C4-2B (cell line): ENCODE measurements around the gene ID2.

ENCODE experiments used
- H3K27ac ChIP-seq: fragments of 450-650 bp; 2 replicates; pipeline ENCODE4 v1.5.1; 2017
- ZFX ChIP-seq: fragments of 450-650 bp; IDR thresholded peaks from 2 replicates; pipeline ENCODE4 v1.6.1; 2017
- TF ChIP-seq, protein P1 (sequence below): fragments of 450-650 bp; conservative IDR thresholded peaks from 2 replicates; pipeline ENCODE4 v1.5.1; 2017; ENCODE audit warnings: mild to moderate bottlenecking

ID2 gene

DNA sequence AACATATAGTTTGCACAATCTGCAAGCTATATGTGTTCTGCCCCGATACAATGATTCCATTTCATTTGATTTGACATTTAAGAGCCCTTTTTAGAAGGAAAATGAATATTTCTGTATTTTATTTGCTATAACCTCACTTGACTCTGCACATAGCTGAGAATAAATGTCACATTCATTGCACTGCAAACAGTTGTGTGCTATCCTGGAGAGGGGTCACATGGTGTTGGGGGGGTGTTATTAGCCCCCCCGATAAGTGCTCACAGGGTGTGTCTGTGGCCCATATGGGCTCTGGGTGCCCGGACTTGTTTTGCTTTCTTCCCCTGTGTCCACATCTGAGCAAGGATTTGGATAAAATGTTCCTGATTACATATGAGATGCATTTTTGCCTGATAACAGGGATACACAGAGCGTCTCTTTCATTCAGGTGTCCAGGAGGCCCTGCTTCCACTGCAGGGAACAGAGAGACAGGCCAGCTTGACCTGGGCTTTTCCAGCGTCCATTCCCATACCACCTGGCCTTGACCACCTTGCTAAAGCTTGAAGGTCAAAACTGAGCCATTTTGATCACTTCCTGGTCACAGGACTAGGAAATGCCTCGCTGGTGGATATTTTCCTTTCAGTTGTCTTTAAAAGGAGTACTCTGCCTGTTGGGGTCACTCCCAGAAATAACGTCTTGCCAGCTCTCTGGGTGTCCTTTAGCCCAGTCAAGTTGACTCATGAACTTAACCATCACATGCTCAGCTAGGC lies 38.4 kb upstream of the ID2 start:
- H3K27ac ChIP-seq, result no peak overlapping the region
- TF ChIP-seq, protein P1, sequence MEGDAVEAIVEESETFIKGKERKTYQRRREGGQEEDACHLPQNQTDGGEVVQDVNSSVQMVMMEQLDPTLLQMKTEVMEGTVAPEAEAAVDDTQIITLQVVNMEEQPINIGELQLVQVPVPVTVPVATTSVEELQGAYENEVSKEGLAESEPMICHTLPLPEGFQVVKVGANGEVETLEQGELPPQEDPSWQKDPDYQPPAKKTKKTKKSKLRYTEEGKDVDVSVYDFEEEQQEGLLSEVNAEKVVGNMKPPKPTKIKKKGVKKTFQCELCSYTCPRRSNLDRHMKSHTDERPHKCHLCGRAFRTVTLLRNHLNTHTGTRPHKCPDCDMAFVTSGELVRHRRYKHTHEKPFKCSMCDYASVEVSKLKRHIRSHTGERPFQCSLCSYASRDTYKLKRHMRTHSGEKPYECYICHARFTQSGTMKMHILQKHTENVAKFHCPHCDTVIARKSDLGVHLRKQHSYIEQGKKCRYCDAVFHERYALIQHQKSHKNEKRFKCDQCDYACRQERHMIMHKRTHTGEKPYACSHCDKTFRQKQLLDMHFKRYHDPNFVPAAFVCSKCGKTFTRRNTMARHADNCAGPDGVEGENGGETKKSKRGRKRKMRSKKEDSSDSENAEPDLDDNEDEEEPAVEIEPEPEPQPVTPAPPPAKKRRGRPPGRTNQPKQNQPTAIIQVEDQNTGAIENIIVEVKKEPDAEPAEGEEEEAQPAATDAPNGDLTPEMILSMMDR, result no peak
- no peak for TF ChIP-seq ZFX

DNA sequence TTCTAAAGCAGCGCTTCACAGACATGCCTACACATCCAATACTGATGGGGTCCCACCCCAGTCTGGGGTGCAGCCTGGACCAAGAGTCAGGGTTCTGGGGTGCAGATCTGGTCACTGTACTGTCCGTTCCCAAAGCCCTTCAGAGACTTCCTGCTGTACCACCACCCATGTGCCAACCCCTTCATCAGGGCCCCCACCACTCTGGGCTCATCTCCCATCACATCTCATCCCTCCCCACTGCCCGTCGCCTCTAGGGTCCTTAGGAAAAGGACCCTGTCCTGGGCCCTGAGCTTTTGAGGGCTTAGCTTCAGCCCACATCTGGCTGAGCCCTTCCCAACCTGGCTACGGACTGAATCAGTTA lies 37.9 kb upstream of the ID2 start:
- H3K27ac ChIP-seq, result no peak overlapping the region

DNA sequence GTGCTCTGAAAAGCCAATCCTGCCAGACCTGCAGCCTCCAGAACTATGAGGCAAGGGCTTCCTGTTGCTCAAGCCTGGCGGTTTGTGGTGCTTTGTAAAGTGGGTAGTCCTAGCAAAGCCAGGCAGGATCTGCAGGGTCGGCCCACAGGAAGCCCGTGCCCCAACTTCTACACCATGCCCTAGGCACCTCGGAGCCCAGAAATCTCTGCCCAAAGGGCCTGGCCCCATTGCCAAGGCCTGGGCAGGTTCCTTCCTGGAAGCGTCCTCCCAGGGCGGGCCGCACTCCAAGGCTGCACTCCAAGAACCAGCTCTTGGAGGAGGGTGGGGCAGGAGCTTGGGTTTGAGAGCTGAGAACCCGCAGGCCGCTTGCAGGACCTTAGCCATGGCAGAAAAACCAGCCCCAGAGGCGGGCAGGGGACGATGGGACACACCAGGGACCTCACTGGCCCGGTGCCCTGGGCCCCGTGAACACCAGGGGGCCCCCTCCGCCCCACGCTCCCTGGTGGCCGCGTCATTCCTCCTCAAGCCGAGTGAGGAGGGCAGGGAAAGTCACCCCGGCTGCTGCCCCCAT lies 37.2 kb upstream of the ID2 start:
- TF ChIP-seq ZFX, result no peak
- TF ChIP-seq, protein P1, result no peak
- no peak overlapping the region for H3K27ac ChIP-seq

More for the DNA sequence above, 37.9 kb upstream of the ID2 start:
- TF ChIP-seq, protein P1, result no peak
- no peak for TF ChIP-seq ZFX

DNA sequence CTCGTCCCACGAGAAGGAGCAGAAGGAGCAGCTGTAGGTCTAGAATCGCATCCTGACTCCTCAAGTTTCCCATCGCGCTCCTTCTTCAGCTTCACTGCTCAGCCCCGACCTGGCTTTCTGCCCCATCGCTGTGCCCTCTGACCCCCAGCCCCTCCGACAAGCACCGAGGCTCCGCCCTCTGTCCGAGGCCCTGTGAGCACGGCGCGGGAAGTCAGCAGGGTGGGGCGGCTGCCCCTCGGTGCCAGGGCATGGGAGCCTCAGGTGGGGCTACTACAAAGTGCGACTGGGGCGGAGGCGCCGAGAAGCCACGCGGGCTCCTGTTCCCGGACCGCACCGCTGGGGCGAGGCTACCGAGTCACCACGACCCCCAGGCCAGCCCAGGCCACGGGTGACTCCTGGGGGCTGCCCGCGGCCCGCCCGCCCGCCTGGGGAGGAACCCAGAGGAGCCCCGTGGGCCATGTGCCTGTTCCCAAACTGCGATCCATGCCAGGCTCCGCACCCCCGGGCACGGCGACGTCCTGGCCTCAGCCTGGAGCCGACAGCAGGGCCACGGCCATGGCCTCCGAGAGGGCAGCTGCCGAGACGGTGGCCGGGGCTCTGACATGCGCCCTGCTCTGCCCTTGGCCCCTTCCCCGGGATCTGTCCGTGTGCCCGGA lies 36.6 kb upstream of the ID2 start:
- TF ChIP-seq ZFX, result no peak
- TF ChIP-seq, protein P1, result no peak

DNA sequence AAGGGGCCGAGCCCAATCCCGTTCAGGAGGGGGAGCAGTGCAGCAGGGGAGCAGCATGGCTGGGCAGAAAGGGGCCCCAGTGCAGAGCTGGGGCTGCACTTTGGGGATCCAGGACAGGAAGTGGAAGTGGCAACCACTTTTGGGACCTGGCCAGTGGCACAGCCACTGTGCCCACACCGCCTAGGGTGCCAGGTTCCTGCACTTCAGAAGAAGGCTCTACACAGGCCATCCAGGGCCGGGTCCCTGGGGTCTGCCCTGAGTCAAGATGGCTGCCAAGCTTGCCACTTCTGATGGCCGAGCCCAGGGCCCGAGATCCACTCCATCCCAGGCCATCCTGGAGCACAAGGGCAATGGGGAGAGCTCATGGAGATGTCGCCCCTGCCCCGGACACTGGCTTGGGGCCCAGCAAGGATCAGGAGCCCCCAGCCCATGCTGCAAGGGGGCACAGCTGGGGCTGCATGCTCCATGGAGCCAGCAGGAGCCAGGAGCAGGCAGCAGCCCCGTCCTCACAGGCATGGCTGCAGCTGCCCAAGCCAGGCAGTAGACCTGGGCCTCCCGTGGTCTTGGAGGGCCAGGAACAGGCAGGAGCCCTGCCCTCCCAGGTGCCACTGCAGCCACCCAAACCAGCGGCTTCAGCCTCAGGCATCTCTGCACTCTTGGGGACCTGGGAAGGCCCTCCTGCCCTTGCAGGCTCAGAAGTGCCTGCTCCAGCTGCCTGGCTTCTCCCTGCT lies 35.0 kb upstream of the ID2 start:
- H3K27ac ChIP-seq, result no peak overlapping the region
- no peak for TF ChIP-seq ZFX
- TF ChIP-seq, protein P1, result no peak

More for the DNA sequence above, 36.6 kb upstream of the ID2 start:
- no peak overlapping the region for H3K27ac ChIP-seq

DNA sequence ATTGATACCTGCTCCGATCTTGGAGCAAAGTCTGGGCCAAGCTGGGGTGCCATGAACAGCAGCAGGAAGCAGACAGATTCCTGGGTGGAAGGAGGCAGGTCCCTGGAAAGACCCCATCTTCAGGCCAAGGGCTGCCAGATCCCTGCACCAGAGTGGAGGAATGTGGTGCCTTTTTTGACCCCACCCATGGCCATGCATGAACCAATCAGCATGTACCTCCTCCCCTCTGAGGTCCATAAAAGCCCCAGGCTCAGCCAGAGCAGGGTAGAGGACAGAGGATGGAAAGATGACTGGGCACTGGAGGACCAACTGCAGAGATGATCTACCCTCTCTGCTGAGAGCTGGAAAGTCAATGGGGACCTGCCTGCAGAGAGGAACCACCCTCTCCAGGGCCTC lies 34.4 kb upstream of the ID2 start:
- H3K27ac ChIP-seq, result no peak overlapping the region
- TF ChIP-seq ZFX, result no peak
- TF ChIP-seq, protein P1, result no peak
